Nephron (organoid): ENCODE results near the gene NEO1.

Experiments used
- H3K27ac Mint-ChIP-seq, 3 experiments: 2 replicates each; pipeline ENCODE4 v1.8.0; 2020; ENCODE audit warnings: mixed read lengths in 3 of 3, mild to moderate bottlenecking in 2 of 3, moderate library complexity in 1 of 3
- H3K27me3 Mint-ChIP-seq: 2 replicates; pipeline ENCODE4 v1.8.0; 2021; ENCODE audit warnings: low read depth, mild to moderate bottlenecking, moderate library complexity, mixed read lengths
- H3K36me3 Mint-ChIP-seq: 2 replicates; pipeline ENCODE4 v1.8.0; 2020; ENCODE audit warnings: low read depth, mixed read lengths
- H3K4me1 Mint-ChIP-seq: 2 replicates; pipeline ENCODE4 v1.8.0; 2020; ENCODE audit warnings: mixed read lengths
- H3K4me3 Mint-ChIP-seq, 3 experiments: 2 replicates each; pipeline ENCODE4 v1.8.0; 2020; ENCODE audit warnings: mild to moderate bottlenecking in 3 of 3, mixed read lengths in 3 of 3, moderate library complexity in 2 of 3
- H3K9me3 Mint-ChIP-seq: 2 replicates; pipeline ENCODE4 v1.8.0; 2020; ENCODE audit warnings: mixed read lengths
- CTCF ChIP-seq, 3 experiments: fragments of 200-600 bp; sonication (generic); IDR thresholded peaks; one replicate each; pipeline ENCODE4 v1.5.0; 2021; ENCODE audit warnings: antibody characterized with exemption in 3 of 3; ENCODE audit not compliant: unreplicated experiment in 3 of 3

NEO1 gene

GRCh38 chr15:73268457-73268856 lies 216.2 kb downstream of the NEO1 start:
- Mint-ChIP-seq H3K27ac (no peak overlapping the region), H3K4me1 (peaks cover 13% of the 10 kb centered on the region), H3K4me3 (no peak overlapping the region), H3K36me3 (peaks cover 58% of the 10 kb centered on the region), H3K9me3 (no peaks in the 10 kb centered on the region), H3K27me3 (no peaks in the 10 kb centered on the region)
- TF ChIP-seq CTCF (IDR thresholded peaks at IDR 0.05; ENCODE audit: unreplicated experiment in 3 of 3): no peak

- no peak for TF ChIP-seq CTCF (IDR thresholded peaks at IDR 0.05; ENCODE audit: unreplicated experiment in 3 of 3)
- Mint-ChIP-seq H3K27me3 (no peaks in the 10 kb centered on the region), H3K36me3 (peaks cover 52% of the 10 kb centered on the region), H3K27ac (peak overlapping the region in 1 of 3 experiments; percentile 7), H3K9me3 (no peaks in the 10 kb centered on the region), H3K4me1 (peaks cover 13% of the 10 kb centered on the region), H3K4me3 (no peak overlapping the region)
These were observed 218.3 kb downstream of the NEO1 start for GRCh38 chr15:73270366-73271097.

GRCh38 chr15:73273181-73274002 lies 221.1 kb downstream of the NEO1 start:
- Mint-ChIP-seq H3K4me3 (no peak overlapping the region), H3K9me3 (no peaks in the 10 kb centered on the region), H3K27me3 (no peaks in the 10 kb centered on the region), H3K4me1 (peaks cover 17% of the 10 kb centered on the region), H3K36me3 (peaks cover 38% of the 10 kb centered on the region), H3K27ac (no peak overlapping the region)
- TF ChIP-seq CTCF (IDR thresholded peaks at IDR 0.05; ENCODE audit: unreplicated experiment in 3 of 3): peak; percentile 81 to 84 (median 81)

- Mint-ChIP-seq H3K4me1 (peaks cover 10% of the 10 kb centered on the region), H3K27ac (no peak overlapping the region), H3K27me3 (no peaks in the 10 kb centered on the region), H3K9me3 (no peaks in the 10 kb centered on the region), H3K4me3 (no peak overlapping the region), H3K36me3 (peaks cover 38% of the 10 kb centered on the region)
- no peak for TF ChIP-seq CTCF (IDR thresholded peaks at IDR 0.05; ENCODE audit: unreplicated experiment in 3 of 3)
These were observed 223.6 kb downstream of the NEO1 start for GRCh38 chr15:73275862-73276261.

GRCh38 chr15:73282567-73283365 lies 230.5 kb downstream of the NEO1 start:
- peaks cover 67% of the 10 kb centered on the region for H3K36me3 Mint-ChIP-seq
- H3K27me3 Mint-ChIP-seq: no peaks in the 10 kb centered on the region
- H3K4me1 Mint-ChIP-seq: no peaks in the 10 kb centered on the region
- no peak for TF ChIP-seq CTCF (IDR thresholded peaks at IDR 0.05; ENCODE audit: unreplicated experiment in 3 of 3)
- no peak overlapping the region for H3K27ac Mint-ChIP-seq
- no peaks in the 10 kb centered on the region for H3K9me3 Mint-ChIP-seq
- H3K4me3 Mint-ChIP-seq: no peak overlapping the region
